Activated CD4-positive, alpha-beta T cell treated with anti-CD3 and anti-CD28 coated beads, Interleukin-2, amount 50 U/mL, for 4 hours (primary cell): ENCODE results near the gene TGFBR3L.

ENCODE experiments used
- DNase-seq, 2 experiments: peaks; one replicate each; pipeline ENCODE4 v3.0.0-alpha.2; 2020

TGFBR3L gene

GRCh38 chr19:7904074-7905020 lies 10.3 kb upstream of the TGFBR3L start:
- DNase-seq: peak in 1 of 2 experiments; percentile 45

DNA sequence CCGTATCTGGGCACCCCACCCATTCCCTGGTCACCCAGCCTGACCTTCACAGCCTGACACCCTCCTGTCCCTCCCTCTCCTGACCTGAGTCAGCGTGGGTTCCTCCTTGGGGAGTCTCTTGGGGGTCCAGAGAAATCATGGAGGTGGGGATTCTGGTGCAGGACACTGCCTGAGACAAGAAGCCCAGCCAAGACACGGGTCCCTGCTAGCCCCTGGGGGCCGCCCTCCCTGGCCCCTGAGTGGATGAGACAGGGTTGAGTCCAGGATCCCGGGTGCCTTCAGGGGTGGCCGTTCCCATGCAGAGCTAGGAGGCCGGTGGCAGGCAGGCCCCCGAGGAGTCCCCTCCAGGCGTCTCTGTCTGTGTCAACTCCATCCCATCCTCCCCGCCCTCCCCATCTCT lies 9.4 kb upstream of the TGFBR3L start:
- DNase-seq: no peak

DNA sequence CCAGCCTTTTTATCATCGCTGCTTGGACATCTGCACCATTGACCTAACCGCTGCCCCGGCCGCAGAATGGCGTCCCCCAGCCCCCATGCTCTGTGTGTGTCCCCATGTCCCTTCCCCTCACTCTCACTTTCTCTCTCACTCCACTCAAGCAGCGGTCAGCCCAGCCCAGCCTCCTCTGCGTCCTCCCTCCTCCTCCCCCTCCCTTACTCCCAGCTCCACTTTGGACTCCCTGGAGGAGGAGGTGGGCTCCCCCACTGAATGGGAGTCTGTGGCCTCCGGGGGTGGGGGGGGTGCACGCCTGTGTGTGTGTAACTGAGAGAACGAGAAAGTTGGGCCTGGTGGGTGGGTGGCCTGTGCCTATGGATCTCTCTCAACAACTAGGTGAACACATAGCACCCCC lies 8.8 kb upstream of the TGFBR3L start:
- DNase-seq: no peak

GRCh38 chr19:7907122-7907521 lies 7.5 kb upstream of the TGFBR3L start:
- DNase-seq: no peak

GRCh38 chr19:7907544-7907943 lies 7.1 kb upstream of the TGFBR3L start:
- no peak for DNase-seq

- no peak for DNase-seq
Measured at GRCh38 chr19:7908078-7908699, 6.4 kb upstream of the TGFBR3L start.

DNA sequence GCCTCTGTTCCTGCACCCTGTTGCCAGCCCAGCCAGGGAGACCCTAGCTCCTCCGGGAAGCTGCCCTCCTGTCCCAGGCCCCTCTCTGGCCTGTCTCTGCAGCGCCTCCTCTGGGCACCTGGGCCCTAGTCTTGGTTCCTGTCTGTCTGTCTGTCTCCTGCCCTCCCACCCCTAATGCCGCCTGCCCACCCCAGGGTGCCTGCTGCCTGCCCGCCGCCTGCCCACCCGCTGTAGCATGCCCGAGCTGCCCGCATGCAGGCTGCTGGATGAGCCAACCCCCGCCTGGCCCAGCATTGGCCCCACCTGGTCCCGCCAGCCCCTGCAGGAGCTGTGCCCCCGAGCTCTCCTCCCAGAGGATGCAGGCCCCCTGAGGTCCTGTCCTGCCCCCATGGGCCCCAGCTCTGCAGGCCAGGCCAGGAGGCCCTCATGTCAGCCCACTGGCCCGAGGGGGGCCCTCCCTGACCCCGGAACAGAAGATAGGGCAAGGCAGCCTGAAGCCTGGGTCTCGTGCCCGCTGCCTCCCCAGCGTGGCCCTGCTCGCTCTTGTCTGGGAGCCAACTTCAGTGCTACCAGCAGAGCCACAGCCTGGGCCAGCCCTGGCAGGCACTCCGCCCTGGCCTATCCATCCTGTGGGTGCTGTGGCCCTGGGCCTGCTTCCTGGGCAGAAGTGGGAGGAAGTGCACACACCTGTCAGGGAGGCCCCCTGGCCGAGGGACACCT lies 5.7 kb upstream of the TGFBR3L start:
- DNase-seq: no peak

GRCh38 chr19:7909471-7910067 lies 5.1 kb upstream of the TGFBR3L start:
- DNase-seq: no peak

DNA sequence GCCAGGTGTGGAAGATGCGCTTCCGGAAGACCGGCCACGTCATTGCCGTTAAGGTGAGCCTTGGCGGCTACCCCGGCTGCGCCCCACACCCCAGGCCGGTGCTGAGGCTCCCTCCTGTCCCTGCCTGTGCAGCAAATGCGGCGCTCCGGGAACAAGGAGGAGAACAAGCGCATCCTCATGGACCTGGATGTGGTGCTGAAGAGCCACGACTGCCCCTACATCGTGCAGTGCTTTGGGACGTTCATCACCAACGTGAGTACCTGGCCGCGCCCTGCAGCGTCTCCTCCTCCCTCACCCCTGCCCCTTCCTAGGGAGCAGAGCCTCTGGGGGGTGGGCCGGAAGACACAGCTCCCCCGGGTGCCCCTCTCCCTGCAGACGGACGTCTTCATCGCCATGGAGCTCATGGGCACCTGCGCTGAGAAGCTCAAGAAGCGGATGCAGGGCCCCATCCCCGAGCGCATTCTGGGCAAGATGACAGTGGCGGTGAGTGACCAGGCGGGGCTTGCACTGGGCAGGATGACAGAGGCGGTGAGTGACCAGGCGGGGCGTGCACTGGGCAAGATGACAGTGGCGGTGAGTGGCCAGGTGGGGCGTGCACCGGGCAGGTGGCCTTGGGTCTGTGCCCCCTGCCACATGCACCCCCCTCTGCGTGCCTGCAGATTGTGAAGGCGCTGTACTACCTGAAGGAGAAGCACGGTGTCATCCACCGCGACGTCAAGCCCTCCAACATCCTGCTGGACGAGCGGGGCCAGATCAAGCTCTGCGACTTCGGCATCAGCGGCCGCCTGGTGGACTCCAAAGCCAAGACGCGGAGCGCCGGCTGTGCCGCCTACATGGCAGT lies 4.1 kb upstream of the TGFBR3L start:
- no peak for DNase-seq

- DNase-seq: no peak
Measured at GRCh38 chr19:7911508-7912143, 3.0 kb upstream of the TGFBR3L start.

DNA sequence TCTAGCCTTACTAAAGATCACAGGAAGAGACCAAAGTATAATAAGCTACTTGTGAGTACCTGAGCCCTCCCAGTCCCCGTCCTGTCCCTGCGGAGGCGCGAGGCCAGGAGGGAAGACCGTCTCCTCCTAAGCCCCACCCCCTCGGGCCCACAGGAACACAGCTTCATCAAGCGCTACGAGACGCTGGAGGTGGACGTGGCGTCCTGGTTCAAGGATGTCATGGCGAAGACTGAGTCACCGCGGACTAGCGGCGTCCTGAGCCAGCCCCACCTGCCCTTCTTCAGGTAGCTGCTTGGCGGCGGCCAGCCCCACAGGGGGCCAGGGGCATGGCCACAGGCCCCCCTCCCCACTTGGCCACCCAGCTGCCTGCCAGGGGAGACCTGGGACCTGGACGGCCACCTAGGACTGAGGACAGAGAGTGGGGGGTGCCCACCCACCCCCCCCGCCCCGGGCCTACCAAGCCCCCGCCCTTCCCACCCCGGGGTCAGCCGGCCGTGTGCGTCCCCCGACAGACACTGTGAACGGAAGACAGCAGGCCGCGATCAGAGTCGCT lies 2.4 kb upstream of the TGFBR3L start:
- DNase-seq: no peak

DNA sequence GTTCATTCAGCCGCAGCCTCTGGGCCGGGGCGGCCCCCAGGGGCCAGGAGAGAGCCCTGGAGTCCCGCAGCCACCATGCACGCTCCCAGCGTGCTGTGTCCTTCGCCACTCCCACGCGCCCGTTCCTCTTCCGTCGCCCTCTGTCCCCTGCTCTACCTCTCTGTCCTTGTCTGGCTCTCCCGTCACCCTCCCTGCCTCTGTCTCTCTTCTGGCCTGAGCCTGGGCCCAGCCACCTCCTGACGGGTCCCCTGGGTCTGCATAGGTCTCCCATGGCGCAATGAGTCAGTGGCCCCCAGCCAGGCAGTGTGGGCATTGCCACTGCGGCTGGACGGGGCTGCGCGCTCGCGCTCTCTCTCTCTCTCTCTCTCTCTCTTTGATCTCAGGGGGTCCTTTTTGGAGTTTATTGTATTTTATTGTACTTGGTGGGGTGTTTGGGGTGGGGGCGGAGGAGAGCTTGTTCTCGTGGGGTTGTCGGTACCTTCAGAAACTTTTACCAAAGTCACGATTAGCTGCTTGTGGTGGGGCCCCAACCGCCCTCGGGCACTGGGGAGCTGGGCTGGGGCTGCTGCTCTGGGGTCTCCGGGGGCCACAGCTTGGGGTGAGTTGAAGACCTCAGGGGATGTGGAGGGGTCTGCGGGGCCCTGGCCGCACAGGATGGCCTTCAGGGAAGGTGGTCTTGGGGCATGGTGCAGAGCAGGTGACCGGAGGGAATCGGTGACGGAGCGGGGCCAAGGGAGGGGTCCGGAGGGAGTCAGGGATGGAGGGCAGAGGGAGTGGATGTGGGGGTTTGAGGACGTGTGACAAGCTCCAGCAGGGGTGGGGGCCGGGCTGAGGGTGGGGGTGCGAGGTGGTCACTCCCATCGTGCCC lies 1.7 kb upstream of the TGFBR3L start:
- DNase-seq: no peak

GRCh38 chr19:7913652-7914051 lies 978 bp upstream of the TGFBR3L start:
- no peak for DNase-seq

DNA sequence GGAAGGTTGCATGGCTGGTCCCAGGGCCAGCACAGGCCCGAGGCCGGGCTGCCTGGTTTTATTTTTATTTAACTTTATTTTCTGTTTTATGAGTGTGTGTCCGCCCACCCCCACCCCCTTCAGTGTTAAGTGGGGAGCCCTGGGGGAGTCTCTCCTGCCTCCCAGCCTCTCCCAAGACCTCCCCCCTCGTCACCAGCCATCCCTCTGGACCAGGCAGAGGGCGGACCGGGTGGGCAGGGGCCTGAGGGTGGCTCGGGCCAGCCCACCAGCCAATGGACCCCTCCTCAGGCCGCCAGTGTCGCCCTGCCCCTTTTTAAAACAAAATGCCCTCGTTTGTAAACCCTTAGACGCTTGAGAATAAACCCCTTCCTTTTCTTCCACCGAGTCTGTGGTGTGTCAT lies 531 bp upstream of the TGFBR3L start:
- no peak for DNase-seq

GRCh38 chr19:7915250-7916102 lies 846 bp downstream of the TGFBR3L start:
- no peak for DNase-seq

DNA sequence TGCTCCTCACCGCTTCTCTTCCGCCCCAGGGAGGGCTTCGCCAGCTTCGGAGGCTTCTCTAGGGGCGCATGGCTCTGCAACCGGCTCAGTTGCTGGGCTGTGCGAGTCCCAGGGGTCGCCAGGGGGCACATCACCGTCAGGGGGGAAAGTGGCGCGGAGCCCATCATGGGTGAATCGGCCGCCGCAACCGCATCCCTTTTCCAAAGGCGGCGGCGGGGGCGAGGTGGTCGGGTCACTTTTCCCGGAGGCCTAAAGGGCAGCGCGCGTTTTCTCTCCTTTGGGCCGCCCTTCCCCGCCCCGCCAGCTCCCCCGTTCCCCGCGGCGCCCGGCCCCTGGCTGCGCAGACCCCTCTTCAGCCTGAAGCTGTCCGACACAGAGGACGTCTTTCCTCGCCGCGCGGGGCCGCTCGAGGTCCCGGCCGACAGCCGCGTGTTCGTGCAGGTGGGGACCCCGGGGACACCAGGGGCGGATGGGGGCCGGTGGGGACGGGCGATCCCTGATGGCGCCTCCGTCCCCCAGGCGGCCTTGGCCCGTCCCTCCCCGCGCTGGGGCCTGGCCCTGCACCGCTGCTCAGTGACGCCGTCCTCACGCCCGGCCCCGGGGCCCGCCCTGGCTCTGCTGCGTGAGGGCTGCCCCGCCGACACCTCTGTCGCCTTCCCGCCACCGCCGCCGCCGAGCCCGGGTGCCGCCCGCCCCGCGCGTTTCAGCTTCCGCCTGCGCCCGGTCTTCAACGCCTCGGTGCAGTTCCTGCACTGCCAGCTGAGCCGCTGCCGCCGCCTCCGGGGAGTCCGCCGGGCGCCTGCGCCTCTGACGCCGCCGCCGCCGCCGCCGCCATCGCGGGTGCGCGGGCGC lies 1.7 kb downstream of the TGFBR3L start:
- DNase-seq: no peak

- no peak for DNase-seq
Measured at GRCh38 chr19:7916955-7917266, 2.3 kb downstream of the TGFBR3L start.

- DNase-seq: peak; percentile 50 to 54
Measured at GRCh38 chr19:7917267-7918061, 2.8 kb downstream of the TGFBR3L start.
